Heart left ventricle (tissue), 16 donors: ENCODE results near the gene GATA6. TPM values are rescaled to one million over a fixed set of nuclear protein-coding genes. Genes with fewer than 3 reads are reported as not detected.

ENCODE experiments used
- ATAC-seq, 4 donors: fragments of 200-7000 bp; cut with Tn5 transposase; one replicate each; pipeline ENCODE4 v1.9.1; 2020 to 2022; ENCODE audit warnings: moderate library complexity in 4 of 4, mild to moderate bottlenecking in 3 of 4, moderate number of reproducible peaks in 1 of 4
- DNase-seq, 5 donors: peaks; one replicate each; pipeline ENCODE4 v3.0.0-alpha.2; 2020
- H3K27ac ChIP-seq, 12 donors: fragments of 200-600 bp; sonication (generic) in 4 of 12; one replicate each; pipeline versions ENCODE4 v1.5.0 to v1.8.0; 2016 to 2022; ENCODE audit warnings: mild to moderate bottlenecking in 2 of 12
- H3K27me3 ChIP-seq, 9 donors: fragments of 200-600 bp; sonication (generic) in 2 of 9; one replicate each; pipeline versions ENCODE4 v1.5.1 to v1.8.0; 2016 to 2022; ENCODE audit warnings: mild to moderate bottlenecking in 3 of 9
- H3K36me3 ChIP-seq, 9 donors: fragments of 200-600 bp; sonication (generic) in 2 of 9; one replicate each; pipeline versions ENCODE4 v1.5.0 to v1.8.0; 2018 to 2022; ENCODE audit warnings: mild to moderate bottlenecking in 2 of 9
- H3K4me1 ChIP-seq, 12 donors: fragments of 200-600 bp; sonication (generic) in 4 of 12; one replicate each; pipeline versions ENCODE4 v1.5.0 to v1.8.0; 2016 to 2022; ENCODE audit warnings: mild to moderate bottlenecking in 3 of 12
- H3K4me3 ChIP-seq, 12 donors: fragments of 200-600 bp; sonication (generic) in 4 of 12; one replicate each; pipeline versions ENCODE4 v1.5.0 to v1.8.0; 2017 to 2022; ENCODE audit warnings: mild to moderate bottlenecking in 9 of 12, moderate library complexity in 4 of 12
- H3K9me3 ChIP-seq, 12 donors: fragments of 200-600 bp; sonication (generic) in 4 of 12; one replicate each; pipeline versions ENCODE4 v1.5.0 to v1.8.0; 2016 to 2022; ENCODE audit warnings: mild to moderate bottlenecking in 1 of 12
- CTCF ChIP-seq, 12 donors: fragments of 200-600 bp; sonication (generic) in 4 of 12; IDR thresholded peaks; one replicate each; pipeline versions ENCODE4 v1.5.0 to v1.8.0; 2018 to 2022; ENCODE audit warnings: antibody characterized with exemption in 12 of 12, mild to moderate bottlenecking in 5 of 12
- POLR2A ChIP-seq, 2 donors: fragments of 450-650 bp; IDR thresholded peaks; one replicate each; pipeline ENCODE4 v1.6.1; 2017; ENCODE audit warnings: antibody characterized with exemption in 2 of 2, mild to moderate bottlenecking in 2 of 2, moderate library complexity in 2 of 2
- WGBS, 4 donors: extraction: QIAGEN DNeasy Blood & Tissue Kit in 2 of 4; methylation state at CpG; one replicate each; pipeline versions ENCODE4 v1.1.5 to v1.1.7; 2013 to 2018; 5-methylcytosine and 5-hydroxymethylcytosine counted together
- intact Hi-C, 10 donors: fragments of 100-400 bp; cut with DNase I; formaldehyde crosslinking; loops; one replicate each; pipeline versions ENCODE4 v1.11.1 to v1.14.2; 2022
- polyA plus RNA-seq, 2 donors: library from polyadenylated mRNA; stranded (reverse); fragments of 200-250 nt; gene quantifications; one replicate each; pipeline ENCODE4 v1.2.3, GENCODE V29; 2013
- total RNA-seq, 9 donors: library from RNA; depleted of rRNA in 2 of 9; stranded (reverse); fragments of >200 nt in 2 of 9; fragmentation: NEBNext Ultra II Directional in 3 of 9; extraction: Animal tissue kit (Norgen Biotek cat#: 25700) in 3 of 9; gene quantifications; one replicate each; pipeline versions ENCODE4 v1.1.0 to v1.2.4, GENCODE V29; 2016 to 2023
- donor health status: ischemic (EF 13 %, LVEDD 7.1; RV severe dilation, severe dysfunction).
- donor health status: healthy with polysubstance abuse.
- donor health status: DM: no; HTN: yes; CAD: no.
- donor health status: DM: no; HTN: no; CAD: no.
- donor health status: ischemic (EF 25% LVEDD 6.9; RV normal size, moderate dysfunction).
- donor health status: ischemic (EF 25% LVEDD 5.7; RV mildly dilated, moderate dysfunction).
- donor health status: healthy.
- donor health status: DM: yes; HTN: yes; CAD: no.
- donor health status: ischemic (EF 35%, LVEDD 5.7; RV mildly dilated, moderate dysfunction).
- donor health status: nonischemic (EF 11% LVEDD 7.7; RV severe dilation, severe dysfunction).
- donor health status: DM: yes; HTN: yes; CAD: no.
- donor health status: PGD.
- donor health status: ischemic (EF 29% LVEDD 5.4; RV normal size, mild dysfunction).
- donor health status: nonischemic (EF 23%, LVEDD 6.1; RV moderate dilation, normal function).

GATA6 gene
- total and polyA plus RNA-seq, 11 donors: 42.1 to 97.7 (median 74.9) TPM

DNA sequence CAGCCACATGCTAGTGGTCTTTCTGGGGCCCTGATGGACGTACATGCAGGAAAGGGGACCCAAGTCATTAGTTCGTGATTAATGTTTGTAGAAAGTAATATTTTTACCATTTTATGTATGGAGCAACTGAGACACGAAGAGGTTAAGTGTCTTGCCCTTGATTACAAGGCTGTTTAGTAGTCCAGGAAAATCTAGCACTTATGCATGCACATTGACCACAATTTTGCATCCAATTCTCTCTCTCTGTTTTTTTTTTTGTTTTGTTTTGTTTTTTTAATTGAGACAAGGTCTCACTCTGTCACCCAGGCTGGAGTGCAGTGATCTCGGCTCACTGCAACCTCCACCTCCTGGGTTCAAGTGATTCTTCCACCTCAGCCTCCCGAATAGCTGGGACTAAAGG, 8.3 kb upstream of the GATA6 start:
- Histone ChIP-seq H3K4me3 (no peak overlapping the region), H3K27me3 (peaks cover 0 to 38% (median 4%) of the 10 kb centered on the region in 9 donors), H3K9me3 (no peaks in the 10 kb centered on the region), H3K36me3 (no peaks in the 10 kb centered on the region), H3K4me1 (peaks cover 0 to 25% (median 8%) of the 10 kb centered on the region in 12 donors), H3K27ac (no peak overlapping the region)
- no peak for TF ChIP-seq POLR2A (IDR thresholded peaks at IDR 0.05)
- TF ChIP-seq CTCF (IDR thresholded peaks at IDR 0.05): no peak
- ATAC-seq: no peak
- 83 to 90% (median 88%) methylated on average over 5 of the region's 5 CpGs for WGBS, 4 donors
- DNase-seq: no peak
- intact Hi-C loops: loop anchor here in 8 of 10 donors (2.0 to 10.0 kb wide), 7 partner anchors 46 to 544 kb away; no protein-coding TSS in a partner anchor

DNA sequence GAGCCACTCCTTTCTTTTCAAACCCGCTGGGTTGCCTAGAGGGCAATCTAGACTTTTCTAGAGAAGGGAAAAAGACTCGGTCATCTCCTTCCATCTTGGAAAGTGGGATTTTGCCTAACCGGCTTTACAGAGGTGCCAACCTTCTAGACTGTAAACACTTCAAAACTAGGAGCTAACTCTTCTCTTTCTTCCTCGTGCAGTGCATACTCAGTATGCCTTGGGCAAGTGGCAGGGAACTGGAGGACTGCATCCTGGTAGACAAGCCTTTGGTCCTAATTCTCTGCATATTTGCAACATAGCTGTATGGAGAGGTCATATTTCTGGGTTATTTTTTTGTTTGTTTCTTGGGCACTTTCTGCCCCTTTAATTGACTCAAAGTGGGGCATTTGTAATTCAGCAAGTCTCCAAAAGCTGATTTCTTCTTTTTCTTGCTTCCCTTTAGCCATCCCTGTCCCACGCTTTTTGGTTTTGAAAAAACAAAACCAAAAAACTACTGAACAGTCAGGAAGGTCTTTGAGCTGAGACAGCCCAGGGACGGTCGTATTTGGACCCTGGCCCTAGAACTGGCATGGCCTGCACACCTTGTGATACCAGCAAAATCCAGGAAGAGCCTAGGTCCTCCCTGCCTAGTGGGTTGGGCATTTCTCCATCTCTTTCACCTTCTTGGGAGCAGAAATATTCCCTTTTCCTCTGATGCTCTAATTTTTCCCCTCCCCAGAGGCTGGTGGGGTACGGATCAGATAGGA, 5.8 kb upstream of the GATA6 start:
- no peak for TF ChIP-seq CTCF (IDR thresholded peaks at IDR 0.05)
- TF ChIP-seq POLR2A (IDR thresholded peaks at IDR 0.05): no peak
- intact Hi-C loops: loop anchor here in 7 of 10 donors (2.0 to 10.0 kb wide), 7 partner anchors 49 to 541 kb away; no protein-coding TSS in a partner anchor
- no peaks in the 10 kb centered on the region for H3K9me3 ChIP-seq
- ATAC-seq (no peak), DNase-seq (no peak)
- H3K36me3 ChIP-seq: no peaks in the 10 kb centered on the region
- WGBS, 4 donors: 57 to 73% (median 70%) methylated on average over 8 of the region's 8 CpGs
- H3K4me3 ChIP-seq: peak overlapping the region in 1 of 12 donors; percentile 97
- peaks cover 0 to 40% (median 11%) of the 10 kb centered on the region in 12 donors for H3K4me1 ChIP-seq
- H3K27me3 ChIP-seq: peaks cover 0 to 63% (median 9%) of the 10 kb centered on the region in 9 donors
- H3K27ac ChIP-seq: peak overlapping the region in 7 of 12 donors; percentile 9 to 100 (median 99)

GRCh38 chr18:22164337-22165048, 4.9 kb upstream of the GATA6 start:
- peaks cover 0 to 72% (median 9%) of the 10 kb centered on the region in 9 donors for H3K27me3 ChIP-seq
- H3K9me3 ChIP-seq: no peaks in the 10 kb centered on the region
- TF ChIP-seq POLR2A (IDR thresholded peaks at IDR 0.05) (no peak), CTCF (IDR thresholded peaks at IDR 0.05) (no peak)
- WGBS, 4 donors: 37 to 75% (median 53%) methylated on average over 13 to 16 of the region's 16 CpGs
- no peaks in the 10 kb centered on the region for H3K36me3 ChIP-seq
- H3K4me3 ChIP-seq: peak overlapping the region; percentile 9 to 99 (median 85)
- peak overlapping the region; percentile 75 to 100 (median 98) for H3K27ac ChIP-seq
- peaks cover 0 to 44% (median 14%) of the 10 kb centered on the region in 12 donors for H3K4me1 ChIP-seq
- DNase-seq (no peak), ATAC-seq (no peak)
- intact Hi-C loops: loop anchor here (1.0 to 10.0 kb wide), 18 partner anchors 50 to 540 kb away; no protein-coding TSS in a partner anchor
